MM.1S (cell line): ENCODE data around the gene EXOC3.
"Not testable (repeated sequence)": the region's sequence is repeated elsewhere in the genome, so short reads cannot be mapped to it uniquely, and the experiment has no call there.

ENCODE experiments used
- DNase-seq: peaks from one replicate; pipeline ENCODE4 v3.0.0-alpha.2; 2015
- H2AFZ ChIP-seq: fragments of 300-600 bp; sonication (generic); 2 replicates; pipeline ENCODE4 v1.6.0; 2016; ENCODE audit warnings: antibody characterized with exemption, low read length
- H3F3A ChIP-seq: fragments of 300-600 bp; sonication (generic); 2 replicates; pipeline ENCODE4 v1.6.1; 2016; ENCODE audit warnings: mild to moderate bottlenecking, antibody characterized with exemption, low read length, moderate library complexity, mixed read lengths; ENCODE audit not compliant: insufficient read depth
- H3K27ac ChIP-seq: fragments of 300-600 bp; sonication (generic); 2 replicates; pipeline ENCODE4 v1.5.1; 2016; ENCODE audit warnings: mild to moderate bottlenecking, low read length
- H3K27me3 ChIP-seq: fragments of 300-600 bp; sonication (generic); replicated peaks from 2 replicates; pipeline ENCODE4 v1.6.0; 2016; ENCODE audit warnings: low read length; ENCODE audit not compliant: insufficient read depth
- H3K36me3 ChIP-seq: fragments of 300-600 bp; sonication (generic); replicated peaks from 2 replicates; pipeline ENCODE4 v1.6.1; 2016; ENCODE audit warnings: mild to moderate bottlenecking, low read length, mixed read lengths; ENCODE audit not compliant: insufficient read depth
- H3K4me1 ChIP-seq: fragments of 300-600 bp; sonication (generic); 2 replicates; pipeline ENCODE4 v1.6.1; 2016; ENCODE audit warnings: low read length, mixed read lengths
- H3K4me2 ChIP-seq: fragments of 300-600 bp; sonication (generic); 2 replicates; pipeline ENCODE4 v1.6.0; 2016; ENCODE audit warnings: low read depth, low read length
- H3K4me3 ChIP-seq: fragments of 300-600 bp; sonication (generic); 2 replicates; pipeline ENCODE4 v1.5.1; 2016; ENCODE audit warnings: low read length, mixed read lengths
- H3K79me2 ChIP-seq: fragments of 300-600 bp; sonication (generic); 2 replicates; pipeline ENCODE4 v1.6.1; 2016; ENCODE audit warnings: mixed run types, low read length, mixed read lengths
- H3K9ac ChIP-seq: fragments of 300-600 bp; sonication (generic); 2 replicates; pipeline ENCODE4 v1.6.1; 2016; ENCODE audit warnings: low read length, mixed read lengths
- H3K9me2 ChIP-seq: fragments of 300-600 bp; sonication (generic); replicated peaks from 2 replicates; pipeline ENCODE4 v1.6.1; 2016; ENCODE audit warnings: mild to moderate bottlenecking, low read length, mixed read lengths; ENCODE audit not compliant: insufficient read depth
- H3K9me3 ChIP-seq: fragments of 300-600 bp; sonication (generic); replicated peaks from 2 replicates; pipeline ENCODE4 v1.6.1; 2016; ENCODE audit warnings: mild to moderate bottlenecking, low read length, mixed read lengths; ENCODE audit not compliant: insufficient read depth
- H4K20me1 ChIP-seq: fragments of 300-600 bp; sonication (generic); 2 replicates; pipeline ENCODE4 v1.6.1; 2016; ENCODE audit warnings: mild to moderate bottlenecking, low read length, moderate library complexity, mixed read lengths; ENCODE audit not compliant: insufficient read depth
- EZH2 ChIP-seq: fragments of 300-600 bp; sonication (generic); optimal IDR thresholded peaks from 2 replicates; pipeline ENCODE3; 2017; ENCODE audit warnings: low read depth, mild to moderate bottlenecking, antibody characterized with exemption, low read length, mixed read lengths
- EZH2phosphoT487 ChIP-seq: fragments of 300-600 bp; sonication (generic); IDR thresholded peaks from 2 replicates; pipeline ENCODE4 v1.6.1; 2018; ENCODE audit warnings: antibody characterized with exemption, low read length
- TF ChIP-seq, protein P1 (sequence below): fragments of 300-600 bp; sonication (generic); IDR thresholded peaks from 2 replicates; pipeline ENCODE4 v1.5.1; 2016; ENCODE audit warnings: antibody characterized with exemption, low read length, mixed read lengths

Gene EXOC3

DNA sequence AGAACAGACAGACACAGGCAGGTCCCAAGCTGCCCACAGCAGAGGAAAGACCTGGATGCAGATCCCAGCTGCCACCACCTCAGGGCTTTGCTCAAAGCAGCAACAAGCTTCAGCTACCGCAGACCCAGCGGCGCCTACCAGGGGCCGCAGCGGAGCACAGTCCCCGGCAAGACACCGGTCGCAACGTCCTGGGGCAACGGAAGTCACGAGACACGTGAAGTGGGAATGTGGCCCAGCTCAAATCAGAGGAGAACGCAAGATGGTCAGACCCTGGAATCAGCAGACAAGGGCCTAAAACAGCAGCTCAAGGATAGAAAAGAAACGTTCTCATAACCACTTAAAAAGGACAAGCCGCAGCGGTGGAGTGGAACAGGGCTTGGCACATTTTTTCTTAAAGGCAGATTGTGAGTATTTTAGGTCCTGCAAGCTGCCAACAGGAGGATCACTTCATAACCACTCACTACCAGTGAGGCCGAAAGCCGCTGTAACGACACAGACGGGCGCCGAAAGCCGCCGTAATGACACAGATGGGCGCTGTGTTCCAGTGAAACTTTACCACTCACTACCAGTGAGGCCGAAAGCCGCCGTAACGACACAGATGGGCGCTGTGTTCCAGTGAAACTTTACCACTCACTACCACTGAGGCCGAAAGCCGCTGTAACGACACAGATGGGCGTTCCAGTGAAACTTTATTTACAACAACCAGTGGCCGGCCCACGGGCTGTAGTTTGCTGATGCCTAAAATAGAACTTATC lies 59.5 kb downstream of the EXOC3 start:
- Histone ChIP-seq H4K20me1 (no peaks in the 10 kb centered on the region), H3K27ac (no peak overlapping the region), H3F3A (no peaks in the 10 kb centered on the region), H2AFZ (no peak overlapping the region), H3K36me3 (no peaks in the 10 kb centered on the region), H3K9me3 (no peaks in the 10 kb centered on the region), H3K4me3 (no peak overlapping the region), H3K27me3 (peaks cover 79% of the 10 kb centered on the region), H3K79me2 (no peaks in the 10 kb centered on the region), H3K9ac (no peak overlapping the region), H3K9me2 (no peaks in the 10 kb centered on the region), H3K4me1 (no peaks in the 10 kb centered on the region), H3K4me2 (no peak overlapping the region)
- no peak for DNase-seq
- no peak for TF ChIP-seq EZH2
- TF ChIP-seq, protein P1, sequence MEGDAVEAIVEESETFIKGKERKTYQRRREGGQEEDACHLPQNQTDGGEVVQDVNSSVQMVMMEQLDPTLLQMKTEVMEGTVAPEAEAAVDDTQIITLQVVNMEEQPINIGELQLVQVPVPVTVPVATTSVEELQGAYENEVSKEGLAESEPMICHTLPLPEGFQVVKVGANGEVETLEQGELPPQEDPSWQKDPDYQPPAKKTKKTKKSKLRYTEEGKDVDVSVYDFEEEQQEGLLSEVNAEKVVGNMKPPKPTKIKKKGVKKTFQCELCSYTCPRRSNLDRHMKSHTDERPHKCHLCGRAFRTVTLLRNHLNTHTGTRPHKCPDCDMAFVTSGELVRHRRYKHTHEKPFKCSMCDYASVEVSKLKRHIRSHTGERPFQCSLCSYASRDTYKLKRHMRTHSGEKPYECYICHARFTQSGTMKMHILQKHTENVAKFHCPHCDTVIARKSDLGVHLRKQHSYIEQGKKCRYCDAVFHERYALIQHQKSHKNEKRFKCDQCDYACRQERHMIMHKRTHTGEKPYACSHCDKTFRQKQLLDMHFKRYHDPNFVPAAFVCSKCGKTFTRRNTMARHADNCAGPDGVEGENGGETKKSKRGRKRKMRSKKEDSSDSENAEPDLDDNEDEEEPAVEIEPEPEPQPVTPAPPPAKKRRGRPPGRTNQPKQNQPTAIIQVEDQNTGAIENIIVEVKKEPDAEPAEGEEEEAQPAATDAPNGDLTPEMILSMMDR = no peak
- TF ChIP-seq EZH2phosphoT487 = no peak

- no peak for DNase-seq
- no peak overlapping the region for H3K27ac ChIP-seq
- H2AFZ ChIP-seq = no peak overlapping the region
- TF ChIP-seq, protein P1 = no peak
- TF ChIP-seq EZH2 = no peak
- TF ChIP-seq EZH2phosphoT487 = no peak
- H3K27me3 ChIP-seq = peaks cover 60% of the 10 kb centered on the region
- H3K79me2 ChIP-seq = no peaks in the 10 kb centered on the region
- H4K20me1 ChIP-seq = no peaks in the 10 kb centered on the region
- H3F3A ChIP-seq = no peaks in the 10 kb centered on the region
- no peaks in the 10 kb centered on the region for H3K9me2 ChIP-seq
- H3K4me2 ChIP-seq = no peak overlapping the region
- no peaks in the 10 kb centered on the region for H3K9me3 ChIP-seq
- H3K9ac ChIP-seq = no peak overlapping the region
- no peaks in the 10 kb centered on the region for H3K36me3 ChIP-seq
- no peak overlapping the region for H3K4me3 ChIP-seq
- H3K4me1 ChIP-seq = no peaks in the 10 kb centered on the region
These were observed 61.6 kb downstream of the EXOC3 start for GRCh38 chr5:504326-505154.

DNA sequence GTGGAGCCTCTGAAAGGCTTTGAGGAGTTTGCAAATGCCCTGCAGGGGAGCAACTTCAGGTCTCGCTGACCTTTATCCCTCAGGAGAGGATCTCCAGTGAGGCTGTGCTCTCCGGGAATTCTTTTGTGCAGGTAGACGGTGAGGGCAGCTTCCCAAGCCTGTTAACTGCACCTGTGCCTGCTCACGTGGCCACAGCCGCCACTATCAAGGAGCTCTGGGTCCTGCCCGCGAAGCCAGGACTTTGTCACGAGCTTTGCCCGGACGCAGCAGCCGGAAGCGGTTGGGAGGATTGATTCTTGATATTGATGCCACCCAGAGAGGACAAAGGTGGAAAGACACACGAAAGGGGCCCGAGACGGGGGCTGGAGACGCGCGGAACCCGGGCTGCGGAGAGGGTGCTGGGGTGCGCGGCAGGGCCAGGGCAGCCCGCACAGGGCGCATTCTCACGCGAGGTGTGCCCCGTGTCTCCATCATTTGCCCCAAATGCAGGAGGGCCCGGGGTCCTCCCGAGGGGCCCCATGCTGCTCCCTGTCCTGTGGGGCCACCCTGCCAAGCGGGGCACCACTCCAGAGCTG lies 63.1 kb downstream of the EXOC3 start:
- H3K9me2 ChIP-seq = no peaks in the 10 kb centered on the region
- H3K27ac ChIP-seq = no peak overlapping the region
- H3K9ac ChIP-seq = no peak overlapping the region
- H3K9me3 ChIP-seq = no peaks in the 10 kb centered on the region
- no peaks in the 10 kb centered on the region for H3K36me3 ChIP-seq
- H3K27me3 ChIP-seq = peaks cover 63% of the 10 kb centered on the region
- DNase-seq = no peak
- no peak overlapping the region for H3K4me2 ChIP-seq
- no peaks in the 10 kb centered on the region for H3K79me2 ChIP-seq
- H3K4me3 ChIP-seq = no peak overlapping the region
- H3F3A ChIP-seq = no peaks in the 10 kb centered on the region
- H3K4me1 ChIP-seq = no peaks in the 10 kb centered on the region
- no peaks in the 10 kb centered on the region for H4K20me1 ChIP-seq
- no peak overlapping the region for H2AFZ ChIP-seq
- TF ChIP-seq, protein P1 = no peak
- no peak for TF ChIP-seq EZH2phosphoT487
- no peak for TF ChIP-seq EZH2

GRCh38 chr5:507986-508575 lies 65.1 kb downstream of the EXOC3 start:
- H3K27me3 ChIP-seq = peaks cover 63% of the 10 kb centered on the region
- not testable (repeated sequence) for H3K9ac ChIP-seq, DNase-seq, H3K4me3 ChIP-seq, H3K4me2 ChIP-seq, H4K20me1 ChIP-seq, H2AFZ ChIP-seq, H3K36me3 ChIP-seq, H3K27ac ChIP-seq, H3K4me1 ChIP-seq, H3F3A ChIP-seq, H3K79me2 ChIP-seq, H3K9me2 ChIP-seq, H3K9me3 ChIP-seq
